ENCODE measurements around the gene ZFAND4. TPM values are rescaled to one million over a fixed set of nuclear protein-coding genes. Genes with fewer than 3 reads are reported as not detected.
"Not testable (repeated sequence)": the region's sequence is repeated elsewhere in the genome, so short reads cannot be mapped to it uniquely, and the experiment has no call there.

The ZFAND4 gene
- 11.1 and 11.5 TPM in 2 replicates for total RNA-seq

- H3K27me3 Mint-ChIP-seq (ENCODE audit: insufficient read depth): no peaks in the 10 kb centered on the region
- peaks cover 3% of the 10 kb centered on the region for H3K36me3 Mint-ChIP-seq (ENCODE audit: low read depth)
- peaks cover 30% of the 10 kb centered on the region for H3K4me1 Mint-ChIP-seq (ENCODE audit: low read depth)
- H3K4me3 Mint-ChIP-seq: peak within 1 kb of the TSS; percentile 87
- peaks cover 4% of the 10 kb centered on the region for H3K9me3 Mint-ChIP-seq
- H3K27ac Mint-ChIP-seq: peak within 1 kb of the TSS; percentile 79
- intact Hi-C loops (cut with micrococcal nuclease): loop anchor here (1.0 to 5.0 kb wide), 7 partner anchors 14 to 670 kb away; partner anchors contain the start of genes ALOX5 and ZNF22
- DNase-seq (ENCODE audit: low spot score): peak; percentile 94
Observed at GRCh38 chr10:45672181-45673073, at the start of gene ZFAND4. TSS of gene ZFAND4 (minus strand) at chr10:45672772. CDS start at chr10:45663725, 9,047 bp downstream.

GRCh38 chr10:45721503-45721902 is 48.9 kb upstream of the ZFAND4 start:
- H3K4me1 Mint-ChIP-seq (ENCODE audit: low read depth); H3K4me3 Mint-ChIP-seq; intact Hi-C loops (cut with micrococcal nuclease): not testable (repeated sequence)

GRCh38 chr10:45717642-45718041 is 45.1 kb upstream of the ZFAND4 start:
- intact Hi-C loops (cut with micrococcal nuclease); H3K4me3 Mint-ChIP-seq; H3K4me1 Mint-ChIP-seq (ENCODE audit: low read depth); H3K36me3 Mint-ChIP-seq (ENCODE audit: low read depth); H3K27me3 Mint-ChIP-seq (ENCODE audit: insufficient read depth); H3K27ac Mint-ChIP-seq; DNase-seq (ENCODE audit: low spot score); H3K9me3 Mint-ChIP-seq: not testable (repeated sequence)

More at GRCh38 chr10:45721503-45721902, 48.9 kb upstream of the ZFAND4 start:
- H3K36me3 Mint-ChIP-seq (ENCODE audit: low read depth); H3K27ac Mint-ChIP-seq; H3K27me3 Mint-ChIP-seq (ENCODE audit: insufficient read depth); DNase-seq (ENCODE audit: low spot score); H3K9me3 Mint-ChIP-seq: not testable (repeated sequence)

GRCh38 chr10:45717053-45717452 is 44.5 kb upstream of the ZFAND4 start:
- H3K4me3 Mint-ChIP-seq; intact Hi-C loops (cut with micrococcal nuclease); H3K27me3 Mint-ChIP-seq (ENCODE audit: insufficient read depth); H3K9me3 Mint-ChIP-seq; H3K27ac Mint-ChIP-seq; DNase-seq (ENCODE audit: low spot score); H3K4me1 Mint-ChIP-seq (ENCODE audit: low read depth); H3K36me3 Mint-ChIP-seq (ENCODE audit: low read depth): not testable (repeated sequence)

GRCh38 chr10:45711223-45711622 is 38.7 kb upstream of the ZFAND4 start:
- H3K4me3 Mint-ChIP-seq; DNase-seq (ENCODE audit: low spot score); H3K36me3 Mint-ChIP-seq (ENCODE audit: low read depth); H3K27me3 Mint-ChIP-seq (ENCODE audit: insufficient read depth); H3K27ac Mint-ChIP-seq; H3K9me3 Mint-ChIP-seq; H3K4me1 Mint-ChIP-seq (ENCODE audit: low read depth); intact Hi-C loops (cut with micrococcal nuclease): not testable (repeated sequence)

- H3K36me3 Mint-ChIP-seq (ENCODE audit: low read depth); DNase-seq (ENCODE audit: low spot score); H3K4me1 Mint-ChIP-seq (ENCODE audit: low read depth); H3K9me3 Mint-ChIP-seq; H3K27me3 Mint-ChIP-seq (ENCODE audit: insufficient read depth); intact Hi-C loops (cut with micrococcal nuclease): not testable (repeated sequence)
- H3K27ac Mint-ChIP-seq: peak overlapping the region; percentile 86
- H3K4me3 Mint-ChIP-seq: peak overlapping the region; percentile 56
Observed at GRCh38 chr10:45710200-45710796, 37.7 kb upstream of the ZFAND4 start.

GRCh38 chr10:45678467-45678866 is 5.9 kb upstream of the ZFAND4 start:
- H3K4me1 Mint-ChIP-seq (ENCODE audit: low read depth); intact Hi-C loops (cut with micrococcal nuclease); DNase-seq (ENCODE audit: low spot score); H3K9me3 Mint-ChIP-seq; H3K36me3 Mint-ChIP-seq (ENCODE audit: low read depth); H3K27ac Mint-ChIP-seq; H3K4me3 Mint-ChIP-seq; H3K27me3 Mint-ChIP-seq (ENCODE audit: insufficient read depth): not testable (repeated sequence)

- no peak overlapping the region for H3K27ac Mint-ChIP-seq
- DNase-seq (ENCODE audit: low spot score): no peak
- H3K4me1 Mint-ChIP-seq (ENCODE audit: low read depth): peaks cover 18% of the 10 kb centered on the region
- intact Hi-C loops (cut with micrococcal nuclease): no loop called here
- no peaks in the 10 kb centered on the region for H3K27me3 Mint-ChIP-seq (ENCODE audit: insufficient read depth)
- peaks cover 4% of the 10 kb centered on the region for H3K9me3 Mint-ChIP-seq
- H3K4me3 Mint-ChIP-seq: no peak overlapping the region
- peaks cover 3% of the 10 kb centered on the region for H3K36me3 Mint-ChIP-seq (ENCODE audit: low read depth)
Observed at GRCh38 chr10:45675388-45675787, 2.8 kb upstream of the ZFAND4 start.

- H3K4me1 Mint-ChIP-seq (ENCODE audit: low read depth): peaks cover 30% of the 10 kb centered on the region
Observed at GRCh38 chr10:45673074-45673648, 589 bp upstream of the ZFAND4 start.

GRCh38 chr10:45671300-45671699 is 1.3 kb downstream of the ZFAND4 start:
- H3K27ac Mint-ChIP-seq: peak overlapping the region; percentile 79
- not testable (repeated sequence) for H3K27me3 Mint-ChIP-seq (ENCODE audit: insufficient read depth); H3K9me3 Mint-ChIP-seq; DNase-seq (ENCODE audit: low spot score); H3K36me3 Mint-ChIP-seq (ENCODE audit: low read depth)
- peaks cover 30% of the 10 kb centered on the region for H3K4me1 Mint-ChIP-seq (ENCODE audit: low read depth)
- intact Hi-C loops (cut with micrococcal nuclease): loop anchor here (1.0 to 5.0 kb wide), 4 partner anchors 252 to 669 kb away; partner anchors contain the start of genes ALOX5 and ZNF22
- peak overlapping the region; percentile 87 for H3K4me3 Mint-ChIP-seq

More at GRCh38 chr10:45673074-45673648, 589 bp upstream of the ZFAND4 start:
- H3K36me3 Mint-ChIP-seq (ENCODE audit: low read depth): peaks cover 3% of the 10 kb centered on the region
- intact Hi-C loops (cut with micrococcal nuclease): loop anchor here (1.0 to 5.0 kb wide), 7 partner anchors 15 to 671 kb away; partner anchors contain the start of genes ALOX5 and ZNF22
- H3K27ac Mint-ChIP-seq: peak overlapping the region; percentile 63
- DNase-seq (ENCODE audit: low spot score): no peak
- no peaks in the 10 kb centered on the region for H3K27me3 Mint-ChIP-seq (ENCODE audit: insufficient read depth)
- H3K9me3 Mint-ChIP-seq: peaks cover 4% of the 10 kb centered on the region
- peak overlapping the region; percentile 78 for H3K4me3 Mint-ChIP-seq

GRCh38 chr10:45669897-45670296 is 2.7 kb downstream of the ZFAND4 start:
- H3K9me3 Mint-ChIP-seq; DNase-seq (ENCODE audit: low spot score); H3K36me3 Mint-ChIP-seq (ENCODE audit: low read depth); H3K27me3 Mint-ChIP-seq (ENCODE audit: insufficient read depth): not testable (repeated sequence)
- H3K27ac Mint-ChIP-seq: peak overlapping the region; percentile 27
- H3K4me1 Mint-ChIP-seq (ENCODE audit: low read depth): peaks cover 30% of the 10 kb centered on the region
- intact Hi-C loops (cut with micrococcal nuclease): loop anchor here (5.0 kb wide), 3 partner anchors 298 to 668 kb away; partner anchors contain the start of genes ALOX5 and ZNF22
- H3K4me3 Mint-ChIP-seq: peak overlapping the region; percentile 9

- H3K4me3 Mint-ChIP-seq: no peak overlapping the region
- H3K36me3 Mint-ChIP-seq (ENCODE audit: low read depth): peaks cover 30% of the 10 kb centered on the region
- H3K4me1 Mint-ChIP-seq (ENCODE audit: low read depth): peaks cover 42% of the 10 kb centered on the region
- no peak for DNase-seq (ENCODE audit: low spot score)
- no peaks in the 10 kb centered on the region for H3K27me3 Mint-ChIP-seq (ENCODE audit: insufficient read depth)
- peak overlapping the region; percentile 36 for H3K27ac Mint-ChIP-seq
- H3K9me3 Mint-ChIP-seq: peaks cover 17% of the 10 kb centered on the region
- intact Hi-C loops (cut with micrococcal nuclease): no loop called here
Observed at GRCh38 chr10:45660876-45661411, 11.6 kb downstream of the ZFAND4 start.
